ENCODE results near the gene SPRED2.
"Not testable (repeated sequence)": the region's sequence is repeated elsewhere in the genome, so short reads cannot be mapped to it uniquely, and the experiment has no call there.

Gene SPRED2

DNA sequence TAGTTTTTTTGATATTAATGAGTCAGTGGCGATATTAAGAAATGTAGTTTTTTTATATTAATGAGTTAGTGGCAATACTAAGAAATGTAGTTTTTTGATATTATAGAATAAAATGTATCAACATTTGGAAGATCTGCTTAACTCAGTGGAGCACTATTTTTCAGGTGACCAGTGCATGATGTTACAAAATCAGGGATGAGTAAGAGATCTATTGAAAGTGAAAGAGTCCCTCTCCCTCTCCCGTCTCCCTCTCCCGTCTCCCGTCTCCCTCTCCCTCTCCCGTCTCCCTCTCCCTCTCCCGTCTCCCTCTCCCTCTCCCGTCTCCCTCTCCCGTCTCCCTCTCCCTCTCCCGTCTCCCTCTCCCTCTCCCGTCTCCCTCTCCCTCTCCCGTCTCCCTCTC lies 94.5 kb downstream of the SPRED2 start:
- not testable (repeated sequence) for DNase-seq

DNA sequence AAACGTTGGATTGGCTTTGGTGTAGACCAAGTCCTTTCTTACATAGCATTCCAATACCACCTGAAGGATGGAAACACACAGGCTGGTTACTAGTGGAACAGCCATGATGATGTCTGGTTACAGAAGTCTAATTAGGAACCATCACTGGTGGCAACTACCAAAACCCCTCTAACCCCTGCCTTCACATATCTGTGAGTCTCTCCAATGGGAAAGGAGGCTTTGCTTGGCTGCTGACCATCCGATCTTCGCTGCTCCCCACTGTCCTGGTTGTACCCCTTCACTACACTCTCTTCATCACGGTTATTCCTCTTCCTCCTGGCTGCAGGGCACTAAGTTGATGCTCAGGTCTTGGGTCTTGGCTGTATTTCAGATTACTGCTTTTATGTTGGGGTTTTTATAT lies 97.7 kb downstream of the SPRED2 start:
- no peak for DNase-seq

DNA sequence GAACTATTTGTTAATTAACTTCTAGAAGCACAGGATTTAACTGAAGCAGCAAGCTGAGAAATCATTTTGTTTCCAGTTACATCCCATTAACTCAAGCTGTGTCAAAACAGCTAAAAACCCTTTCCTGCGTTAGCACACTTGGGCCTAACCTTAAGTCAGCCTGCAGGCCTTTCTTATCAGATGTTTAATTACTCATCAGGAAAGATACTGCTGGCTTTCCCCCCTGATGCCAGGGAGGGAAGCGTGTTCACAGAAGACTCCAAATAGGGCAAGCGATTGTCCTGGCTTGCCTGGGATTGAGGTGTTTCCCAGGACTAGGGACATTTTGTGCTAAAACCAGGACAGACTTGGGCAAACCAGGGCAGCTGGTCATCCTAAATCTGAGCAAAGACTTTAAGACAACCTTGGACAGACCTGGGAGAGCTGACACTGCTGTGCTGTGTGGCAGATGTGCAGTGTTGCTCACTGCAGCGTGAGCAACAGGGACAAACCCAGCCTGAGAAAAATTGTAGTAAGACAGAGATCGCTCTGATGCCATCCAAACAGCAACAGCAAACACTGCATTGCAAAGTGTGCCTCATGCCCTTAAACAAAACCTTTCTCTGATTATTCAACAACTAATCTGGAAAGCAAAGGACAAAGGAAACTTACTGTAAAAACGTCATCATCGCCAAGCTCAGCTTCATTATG lies 100.9 kb downstream of the SPRED2 start:
- DNase-seq: no peak

- DNase-seq: no peak
Observed at GRCh38 chr2:65329525-65329924, 102.9 kb downstream of the SPRED2 start.

DNA sequence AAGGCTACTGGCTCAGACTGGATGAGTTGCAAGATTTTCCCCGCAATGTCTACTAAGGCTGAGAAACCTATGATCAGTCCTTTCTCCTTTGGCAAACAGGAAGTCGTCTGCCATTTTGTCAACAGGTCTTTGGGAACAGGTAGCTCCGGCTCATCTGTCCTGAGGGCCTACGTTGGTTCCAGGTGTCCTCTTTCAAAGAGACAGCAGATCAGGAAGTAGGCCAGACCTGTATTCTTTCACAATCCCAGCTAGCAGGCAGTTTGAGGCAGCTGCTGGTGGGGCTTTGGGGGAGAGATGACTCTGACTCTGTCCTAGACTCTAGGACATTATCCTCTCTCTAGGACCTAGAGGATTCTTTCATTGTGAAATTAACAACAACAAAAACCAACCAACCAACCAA lies 106.1 kb downstream of the SPRED2 start:
- DNase-seq: no peak

- no peak for DNase-seq
Observed at GRCh38 chr2:65325066-65325465, 107.3 kb downstream of the SPRED2 start.

DNA sequence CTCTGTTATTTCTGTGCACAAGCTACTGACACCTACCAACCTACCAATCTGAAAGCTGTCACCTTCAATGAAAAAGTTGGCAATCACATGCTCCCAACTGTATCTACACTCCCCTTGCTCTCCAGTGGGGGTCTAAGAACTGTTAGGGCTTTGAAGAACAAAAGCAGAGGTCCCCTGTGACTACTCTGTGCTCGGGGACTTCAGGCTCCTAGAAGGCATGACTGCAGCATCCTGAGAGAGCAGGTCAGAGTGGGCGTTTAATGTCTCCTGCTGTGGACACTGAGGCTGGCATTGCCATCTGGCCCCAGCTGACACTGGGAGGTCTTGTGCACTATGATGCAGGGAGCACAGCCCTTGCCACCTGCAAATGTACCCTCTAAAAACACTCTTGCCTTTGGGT lies 111.5 kb downstream of the SPRED2 start:
- DNase-seq: no peak

DNA sequence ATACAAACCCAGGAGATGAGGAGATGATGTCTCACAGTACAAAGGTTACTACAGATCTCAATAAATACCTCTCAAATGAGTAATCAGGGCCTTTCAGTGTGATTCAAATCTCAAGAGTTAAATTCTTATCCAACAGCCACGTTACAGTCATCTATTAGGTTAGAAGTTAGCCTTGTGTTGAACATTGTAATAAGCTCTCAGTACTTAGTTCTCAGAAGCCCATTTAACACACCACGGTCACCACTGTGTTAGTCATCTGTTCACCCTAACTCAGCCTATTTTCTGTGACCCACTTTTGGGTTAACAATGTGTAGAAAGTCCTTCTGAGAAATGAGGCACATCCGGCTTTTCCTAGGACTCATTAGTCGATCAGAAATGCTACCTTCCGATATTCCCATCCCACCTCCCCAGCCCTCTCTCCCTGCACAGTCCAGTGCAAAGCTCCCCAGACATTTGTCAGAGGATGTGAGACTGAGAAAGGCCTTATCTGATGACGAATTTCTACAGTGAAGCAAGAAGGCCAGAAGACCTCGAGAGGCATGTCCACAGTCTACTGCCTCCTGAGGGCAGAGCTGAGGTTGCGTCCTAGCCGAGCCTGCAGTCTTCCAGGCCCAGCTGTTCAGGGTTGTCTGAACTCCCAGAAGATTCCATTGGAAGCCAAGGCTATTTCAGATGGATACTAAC lies 112.2 kb downstream of the SPRED2 start:
- no peak for DNase-seq

- no peak for DNase-seq
Observed at GRCh38 chr2:65319674-65320041, 112.7 kb downstream of the SPRED2 start.

GRCh38 chr2:65319072-65319673 lies 113.2 kb downstream of the SPRED2 start:
- no peak for DNase-seq

DNA sequence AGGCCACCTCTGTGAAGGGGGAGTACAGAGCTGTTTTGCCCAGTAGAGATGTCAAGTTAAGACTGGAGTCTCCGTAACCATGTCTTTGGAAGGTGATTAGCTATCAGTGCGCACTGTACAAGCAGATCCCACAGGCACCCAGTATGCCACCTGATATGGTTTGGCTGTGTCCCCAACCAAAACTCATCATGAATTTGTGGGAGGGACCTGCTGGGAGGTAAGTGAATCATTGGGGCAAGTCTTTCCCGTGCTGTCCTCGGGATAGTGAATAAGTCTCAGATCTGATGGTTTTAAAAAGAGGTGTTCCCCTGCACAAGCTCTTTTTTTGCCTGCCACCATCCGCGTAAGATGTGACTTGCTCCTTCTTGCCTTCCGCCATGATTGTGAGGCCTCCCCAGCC lies 114.6 kb downstream of the SPRED2 start:
- DNase-seq: no peak

DNA sequence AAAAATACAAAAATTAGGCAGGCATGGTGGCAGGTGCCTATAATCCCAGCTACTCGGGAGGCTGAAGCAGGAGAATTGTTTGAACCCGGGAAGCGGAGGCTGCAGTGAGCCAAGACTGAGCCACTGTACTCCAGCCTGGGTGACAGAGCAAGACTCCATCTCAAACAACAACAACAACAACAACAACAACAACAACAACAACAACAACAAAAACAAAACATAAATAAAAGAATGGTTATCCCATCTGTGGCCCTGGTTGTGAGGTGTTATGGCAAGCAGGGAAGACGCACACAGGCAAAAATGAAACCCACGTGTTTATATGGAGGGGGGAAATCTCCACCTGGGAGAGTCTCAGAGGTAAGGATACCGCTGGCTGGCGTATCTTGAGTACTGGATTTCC lies 115.0 kb downstream of the SPRED2 start:
- not testable (repeated sequence) for DNase-seq

DNA sequence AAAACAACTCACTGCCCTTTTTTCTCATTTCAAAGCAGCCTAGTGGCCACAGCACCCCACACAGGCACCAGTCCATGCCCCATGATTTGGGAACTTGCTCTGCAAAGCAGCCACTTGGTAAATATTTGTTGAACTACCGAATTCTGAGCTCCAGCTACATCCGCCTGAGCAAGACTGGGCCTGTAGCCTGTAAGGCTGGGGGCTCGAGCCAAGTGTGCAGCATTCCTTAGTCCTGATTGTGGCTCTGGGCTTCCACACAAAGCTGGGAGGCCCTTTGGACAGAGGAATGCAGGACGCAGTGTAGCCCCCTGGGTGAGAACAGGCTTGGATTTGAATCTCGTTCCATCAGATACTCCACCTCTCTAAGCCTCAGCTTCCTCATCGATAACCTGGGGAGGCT lies 116.3 kb downstream of the SPRED2 start:
- no peak for DNase-seq

GRCh38 chr2:65314801-65315441 lies 117.5 kb downstream of the SPRED2 start:
- no peak for DNase-seq

DNA sequence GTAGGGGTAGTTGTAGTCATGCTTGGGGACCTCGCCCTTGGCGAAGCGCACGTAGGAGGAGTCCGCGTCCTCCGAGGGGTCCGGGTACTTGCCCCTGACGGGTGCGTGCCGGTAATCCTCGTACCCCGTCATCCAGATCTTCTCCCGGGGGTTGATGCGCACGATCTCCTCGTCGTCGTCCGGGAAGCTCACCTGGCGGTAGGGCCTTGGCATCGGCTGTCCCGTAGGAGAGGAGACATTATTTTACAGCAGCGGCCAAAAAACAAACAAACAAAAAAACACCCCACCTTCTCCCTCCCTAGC lies 118.5 kb downstream of the SPRED2 start:
- DNase-seq: no peak

DNA sequence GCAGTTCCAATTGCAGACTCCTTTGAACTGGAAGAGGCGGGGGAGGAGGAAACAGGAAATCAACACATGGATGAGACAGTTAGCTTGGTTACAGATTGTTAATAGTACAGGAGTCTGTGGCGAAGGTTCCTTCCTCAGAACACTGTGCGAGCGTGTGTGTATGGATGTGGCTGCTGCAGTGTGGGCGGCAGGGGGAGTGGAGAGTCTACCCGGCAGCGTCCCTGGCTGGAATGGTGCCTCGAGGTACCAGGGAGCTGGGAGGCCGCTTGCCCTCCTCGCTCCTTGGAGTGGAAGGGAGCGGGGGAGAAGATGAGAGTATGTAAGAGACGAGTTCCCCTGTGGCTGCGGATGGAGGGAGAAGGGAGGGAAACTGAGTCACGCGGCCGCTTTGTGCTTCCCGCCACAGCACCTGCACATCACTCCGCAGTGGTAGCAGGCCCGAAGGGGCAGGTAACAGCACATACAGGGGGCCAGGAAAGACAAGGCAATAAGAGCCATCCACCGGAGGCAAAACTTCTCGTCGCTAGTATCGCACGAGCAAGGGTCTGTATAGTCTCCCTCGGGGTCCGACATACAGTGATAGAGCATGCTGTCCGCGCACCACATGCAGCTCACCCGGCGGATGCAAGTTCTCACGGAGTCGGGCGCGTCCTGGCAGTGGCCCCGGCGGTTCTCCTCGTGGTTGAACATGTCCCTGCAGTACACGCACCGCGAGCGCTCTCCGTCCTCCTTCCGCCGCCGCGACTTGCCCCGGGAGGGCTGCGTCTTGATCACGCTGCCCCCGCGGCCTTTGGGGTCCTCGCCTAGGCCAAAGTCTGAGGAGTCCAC lies 119.1 kb downstream of the SPRED2 start:
- no peak for DNase-seq

DNA sequence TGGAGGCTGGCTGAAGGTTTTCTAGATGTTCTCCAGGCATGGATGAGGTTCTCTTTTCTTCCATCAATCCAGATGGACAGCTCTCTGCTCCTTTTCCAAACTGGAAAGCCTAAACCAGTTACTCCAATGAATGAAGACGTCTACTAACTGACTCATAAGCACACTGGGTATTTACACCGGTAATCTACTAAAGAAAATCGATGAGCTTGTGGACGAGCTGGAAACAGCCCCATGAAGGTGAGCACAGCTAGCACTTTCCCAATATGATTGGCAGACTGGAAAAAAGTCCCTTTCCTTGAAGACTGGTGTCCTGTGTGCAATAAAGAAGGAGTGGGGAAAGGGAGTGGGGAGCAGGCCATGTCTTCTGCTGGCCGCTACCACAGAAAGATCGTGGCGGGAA lies 120.8 kb downstream of the SPRED2 start:
- DNase-seq: no peak

DNA sequence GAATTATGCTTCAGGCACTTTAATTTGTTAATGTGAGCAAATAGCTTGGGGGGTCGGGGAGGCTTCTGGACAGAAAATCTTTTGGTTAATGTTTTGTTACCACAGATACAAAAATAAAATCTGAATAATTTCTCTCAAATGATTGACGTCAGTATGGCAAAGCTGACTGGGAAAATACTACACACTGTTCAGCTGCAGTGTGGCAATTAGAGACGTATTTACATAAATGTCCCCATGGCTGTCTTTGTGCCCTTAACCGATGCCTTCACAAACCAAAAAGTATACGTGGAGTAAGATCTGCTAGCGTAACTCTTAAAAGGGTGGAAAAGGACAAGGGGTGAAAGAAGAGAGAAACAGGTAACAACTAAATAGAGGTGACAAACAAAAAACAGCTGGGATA lies 121.3 kb downstream of the SPRED2 start:
- DNase-seq: no peak

DNA sequence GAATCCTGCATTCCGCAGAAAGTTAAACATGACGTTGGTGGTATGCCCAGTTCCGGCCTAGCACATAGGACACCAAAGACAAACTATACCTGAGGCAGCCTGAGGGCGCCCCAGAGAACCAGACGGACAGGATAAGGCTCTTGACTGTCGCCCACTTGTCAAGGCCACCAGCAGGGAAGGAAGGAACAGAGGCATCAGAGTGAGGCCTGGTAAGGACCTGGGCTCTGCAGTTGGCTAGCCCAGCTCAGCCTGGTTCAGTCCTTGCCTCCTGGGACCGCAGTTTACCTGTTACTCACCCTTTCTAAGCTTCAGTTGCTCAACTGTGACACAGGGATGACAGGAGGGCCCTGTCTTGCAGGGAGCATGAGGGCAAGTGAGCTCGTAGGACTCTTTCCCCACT lies 122.7 kb downstream of the SPRED2 start:
- no peak for DNase-seq

- no peak for DNase-seq
Observed at GRCh38 chr2:65305934-65306333, 126.5 kb downstream of the SPRED2 start.

DNA sequence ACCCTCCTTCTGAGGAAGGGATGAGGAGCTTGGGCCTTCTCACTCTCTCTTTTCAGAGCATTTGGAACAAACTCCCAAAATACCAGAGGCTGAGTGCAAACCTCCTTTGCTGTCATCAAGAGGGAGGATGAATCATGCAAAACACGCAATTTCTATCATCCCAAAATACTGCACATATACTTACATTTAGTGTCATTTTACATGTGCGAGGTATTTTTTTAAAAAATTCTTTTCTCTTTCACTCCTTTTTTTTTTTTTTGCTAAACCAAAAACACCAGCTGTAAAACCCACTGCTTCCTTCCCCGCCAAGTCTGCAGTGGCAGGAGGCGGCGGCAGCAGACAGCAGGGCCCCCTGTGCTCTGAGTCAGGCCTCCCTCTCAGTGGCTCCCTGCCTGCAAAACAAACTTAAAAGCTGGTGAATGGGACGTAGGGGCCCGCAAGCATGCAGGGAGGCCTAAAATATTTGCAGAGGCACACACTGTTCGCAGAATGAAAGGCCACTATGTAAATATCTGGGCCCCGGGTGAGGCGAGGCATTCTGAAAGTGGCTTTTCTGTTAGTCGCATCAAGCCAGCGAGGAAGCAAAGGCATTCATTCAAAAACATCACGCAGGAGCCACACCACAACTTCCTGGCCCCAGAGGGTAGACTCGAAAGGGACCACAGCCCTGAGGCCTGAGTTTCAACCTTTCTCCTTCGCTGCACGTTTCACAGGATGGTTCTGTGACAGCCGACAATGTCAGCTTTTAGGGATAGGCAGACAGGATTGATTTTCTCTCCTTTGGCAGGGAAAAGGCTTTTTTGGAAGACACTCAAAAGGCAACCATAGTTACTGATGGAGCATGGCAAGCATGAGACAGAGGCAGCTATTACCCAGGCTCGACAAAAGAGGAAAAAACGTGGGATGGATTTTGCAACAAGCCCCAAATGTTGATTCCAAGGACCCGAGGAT lies 131.4 kb downstream of the SPRED2 start:
- peak; percentile 75 for DNase-seq

- DNase-seq: no peak
Observed at GRCh38 chr2:65300134-65300760, 132.2 kb downstream of the SPRED2 start.
